H1 (cell line): ENCODE measurements around the gene TSEN54. TPM values are rescaled to one million over a fixed set of nuclear protein-coding genes. Genes with fewer than 3 reads are reported as not detected.
A peak's percentile ranks its signal among the peaks of the same experiment; 100 is the strongest.

Experiments used
- ASH2L ChIP-seq: fragments of 200-600, 300-600 bp; sonication (generic); IDR thresholded peaks from one replicate; pipeline ENCODE4 v1.7.1; 2017; ENCODE audit warnings: low read length
- ATF3 ChIP-seq: IDR thresholded peaks from 2 replicates; pipeline ENCODE4 v1.6.1; 2011; ENCODE audit warnings: low read depth, mild to moderate bottlenecking, low read length; ENCODE audit not compliant: insufficient read depth
- CBX5 ChIP-seq: fragments of 300-800, 300-1000 bp; sonication (generic); IDR thresholded peaks from 2 replicates; pipeline ENCODE4 v1.7.1; 2016; ENCODE audit warnings: antibody characterized with exemption, low read length, low read depth
- CHD2 ChIP-seq: IDR thresholded peaks from 2 replicates; pipeline ENCODE4 v1.6.1; 2012; ENCODE audit warnings: low read length, improper control_type of control experiment
- CTBP2 ChIP-seq: IDR thresholded peaks from 2 replicates; pipeline ENCODE4 v1.7.0; 2011; ENCODE audit warnings: borderline replicate concordance, mild to moderate bottlenecking, moderate library complexity, mixed read lengths, low read length; ENCODE audit not compliant: insufficient read depth, insufficient read length
- CTCF ChIP-seq, 3 experiments: IDR thresholded peaks; 1 replicate in 2 of 3; 2 replicates in 1 of 3; pipeline versions ENCODE4 v1.5.1 to v1.6.1; 2011; ENCODE audit warnings: low read length in 3 of 3, mild to moderate bottlenecking in 3 of 3, inconsistent platforms in 2 of 3, low read depth in 1 of 3, moderate library complexity in 1 of 3; ENCODE audit not compliant: insufficient read depth in 1 of 3; ENCODE audit errors: control extremely low read depth in 1 of 3
- EZH2 ChIP-seq: fragments of 200-600 bp; sonication (generic); IDR thresholded peaks from 2 replicates; pipeline ENCODE4 v1.7.1; 2012; ENCODE audit warnings: low read depth, mild to moderate bottlenecking, moderate library complexity, low read length, inconsistent platforms; ENCODE audit not compliant: severe bottlenecking
- GTF2F1 ChIP-seq: IDR thresholded peaks from 2 replicates; pipeline ENCODE4 v1.6.1; 2012; ENCODE audit warnings: low read depth, low read length, improper control_type of control experiment, borderline replicate concordance
- MAX ChIP-seq: IDR thresholded peaks from 2 replicates; pipeline ENCODE4 v1.6.1; 2012; ENCODE audit warnings: inconsistent platforms
- NANOG ChIP-seq: IDR thresholded peaks from 2 replicates; pipeline ENCODE4 v1.6.1; 2011; ENCODE audit warnings: low read length, low read depth, mild to moderate bottlenecking, inconsistent platforms; ENCODE audit not compliant: insufficient read depth, poor library complexity, severe bottlenecking
- RXRA ChIP-seq: IDR thresholded peaks from 2 replicates; pipeline ENCODE4 v1.6.1; 2011; ENCODE audit warnings: low read depth, mild to moderate bottlenecking, low read length, moderate library complexity; ENCODE audit not compliant: insufficient read depth
- SAP30 ChIP-seq: fragments of 300-600 bp; sonication (generic); IDR thresholded peaks from 2 replicates; pipeline ENCODE4 v1.7.1; 2012; ENCODE audit warnings: low read length, moderate library complexity, mild to moderate bottlenecking, inconsistent platforms; ENCODE audit not compliant: insufficient read depth, insufficient replicate concordance
- SIX5 ChIP-seq: IDR thresholded peaks from 2 replicates; pipeline ENCODE4 v1.6.1; 2011; ENCODE audit warnings: mild to moderate bottlenecking, low read depth, low read length
- SP2 ChIP-seq: IDR thresholded peaks from 2 replicates; pipeline ENCODE4 v1.6.1; 2012; ENCODE audit warnings: mild to moderate bottlenecking, low read length, inconsistent platforms
- SRF ChIP-seq: IDR thresholded peaks from 2 replicates; pipeline ENCODE4 v1.6.1; 2011; ENCODE audit warnings: mild to moderate bottlenecking, low read depth, low read length, moderate library complexity
- SUZ12 ChIP-seq: fragments of 200-600 bp; sonication (generic); IDR thresholded peaks from 2 replicates; pipeline ENCODE4 v1.6.1; 2012; ENCODE audit warnings: mild to moderate bottlenecking, inconsistent platforms, low read length, moderate library complexity, mixed read lengths
- USF2 ChIP-seq: IDR thresholded peaks from 2 replicates; pipeline ENCODE4 v1.6.1; 2011; ENCODE audit warnings: low read length, improper control_type of control experiment
- polyA plus RNA-seq, 7 experiments: library from polyadenylated mRNA; depleted of rRNA in 3 of 7; stranded (reverse) in 5 of 7; unstranded in 2 of 7; fragments of >200 nt in 5 of 7; fragments of 200-250 nt in 2 of 7; gene quantifications; 1 replicate in 5 of 7; 2 replicates in 1 of 7; 4 replicates in 1 of 7; pipeline versions ENCODE4 v1.2.1 to v1.2.3, GENCODE V29; 2011 to 2013; ENCODE audit warnings: missing spikeins in 2 of 7, mixed read lengths in 2 of 7
- total RNA-seq: library from RNA; stranded (reverse); fragmentation: NEBNext Ultra II Directional; extraction: Animal tissue kit (Norgen Biotek cat#: 25700); gene quantifications from 2 replicates; pipeline ENCODE4 v1.2.1, GENCODE V29; 2021

The TSEN54 gene
- total and polyA plus RNA-seq, 2 of the 8 experiments (the other 6 are each of a cell fraction or from before 2014, with no cell fraction given), result 43.6 to 60.3 TPM

- TF ChIP-seq CHD2, result peak; percentile 77
- no peak for TF ChIP-seq SP2
- peak; percentile 43 to 65 (median 46) for TF ChIP-seq CTCF (IDR thresholded peaks at IDR 0.05; ENCODE audit: control extremely low read depth in 1 of 3, insufficient read depth in 1 of 3, low read depth in 1 of 3, low read length in 3 of 3)
- TF ChIP-seq USF2, result 0 out of 2 replicates have a peak, but pooled peaks have one; percentile 9
- no peak for TF ChIP-seq GTF2F1
- TF ChIP-seq CBX5, result no peak
- TF ChIP-seq CTBP2, result no peak
- TF ChIP-seq SRF, result no peak
- TF ChIP-seq ATF3, result no peak
- no peak for TF ChIP-seq NANOG
- TF ChIP-seq SUZ12, result no peak
- TF ChIP-seq MAX, result peak; percentile 65
- TF ChIP-seq SIX5, result no peak
- peak; percentile 67 for TF ChIP-seq ASH2L
- TF ChIP-seq RXRA, result no peak
- no peak for TF ChIP-seq SAP30
- TF ChIP-seq EZH2, result no peak
Observed at GRCh38 chr17:75524970-75525805, 8.9 kb downstream of the TSEN54 start, which contains the start of gene LLGL2 (continued).
